ENCODE results near the gene PDE1C.

Gene PDE1C

GRCh38 chr7:31887006-31887405 lies 183.2 kb downstream of the PDE1C start:
- no peak overlapping the region for H3K4me2 ChIP-seq (ENCODE audit: low read depth, low read length, poor library complexity, severe bottlenecking)
- peaks cover 3% of the 10 kb centered on the region; the same call in 1 of the 2 replicates for H3K9me3 ChIP-seq (ENCODE audit: insufficient read depth, low read depth, low read length)
- H3K9ac ChIP-seq (ENCODE audit: low read depth, low read length, poor library complexity, severe bottlenecking), result no peak overlapping the region
- no peak for TF ChIP-seq CTCF (conservative IDR thresholded peaks at IDR 0.05; ENCODE audit: low read length)
- no peak for TF ChIP-seq EZH2phosphoT487 (IDR thresholded peaks at IDR 0.05; ENCODE audit: borderline replicate concordance)
- no peaks in the 10 kb centered on the region for H3K79me2 ChIP-seq (ENCODE audit: insufficient read depth, low read length)
- no peaks in the 10 kb centered on the region for H3K36me3 ChIP-seq (ENCODE audit: insufficient read depth, low read length)
- H3K4me1 ChIP-seq (ENCODE audit: insufficient read depth, low read length, poor library complexity, severe bottlenecking), result no peaks in the 10 kb centered on the region
- no peak overlapping the region for H2AFZ ChIP-seq (ENCODE audit: low read length)
- no peaks in the 10 kb centered on the region for H3K9me2 ChIP-seq (replicated peaks; ENCODE audit: low read depth, low read length)
- H3F3A ChIP-seq (ENCODE audit: low read depth), result no peaks in the 10 kb centered on the region
- no peaks in the 10 kb centered on the region for H3K27me3 ChIP-seq (ENCODE audit: insufficient read depth, low read length, poor library complexity, severe bottlenecking)
- H4K20me1 ChIP-seq (ENCODE audit: insufficient read depth, low read length, poor library complexity, severe bottlenecking), result no peaks in the 10 kb centered on the region
- no peak overlapping the region for H3K4me3 ChIP-seq (ENCODE audit: low read length, poor library complexity, severe bottlenecking)

GRCh38 chr7:31885171-31885570 lies 185.0 kb downstream of the PDE1C start:
- H2AFZ ChIP-seq (ENCODE audit: low read length), result no peak overlapping the region
- H3K79me2 ChIP-seq (ENCODE audit: insufficient read depth, low read length), result no peaks in the 10 kb centered on the region

GRCh38 chr7:31883761-31884164 lies 186.4 kb downstream of the PDE1C start:
- Histone ChIP-seq H3K4me3 (ENCODE audit: low read length, poor library complexity, severe bottlenecking) (no peak overlapping the region), H3K4me1 (ENCODE audit: insufficient read depth, low read length, poor library complexity, severe bottlenecking) (no peaks in the 10 kb centered on the region), H3K79me2 (ENCODE audit: insufficient read depth, low read length) (no peaks in the 10 kb centered on the region)

More at GRCh38 chr7:31885171-31885570, 185.0 kb downstream of the PDE1C start:
- Histone ChIP-seq H3F3A (ENCODE audit: low read depth) (no peaks in the 10 kb centered on the region), H3K27me3 (ENCODE audit: insufficient read depth, low read length, poor library complexity, severe bottlenecking) (no peaks in the 10 kb centered on the region), H3K4me3 (ENCODE audit: low read length, poor library complexity, severe bottlenecking) (no peak overlapping the region), H3K9ac (ENCODE audit: low read depth, low read length, poor library complexity, severe bottlenecking) (no peak overlapping the region), H3K4me2 (ENCODE audit: low read depth, low read length, poor library complexity, severe bottlenecking) (no peak overlapping the region), H3K9me2 (replicated peaks; ENCODE audit: low read depth, low read length) (no peaks in the 10 kb centered on the region), H3K36me3 (ENCODE audit: insufficient read depth, low read length) (no peaks in the 10 kb centered on the region), H3K4me1 (ENCODE audit: insufficient read depth, low read length, poor library complexity, severe bottlenecking) (no peaks in the 10 kb centered on the region), H3K9me3 (ENCODE audit: insufficient read depth, low read depth, low read length) (peaks cover 3% of the 10 kb centered on the region; the same call in 1 of the 2 replicates), H4K20me1 (ENCODE audit: insufficient read depth, low read length, poor library complexity, severe bottlenecking) (no peaks in the 10 kb centered on the region)
- TF ChIP-seq CTCF (conservative IDR thresholded peaks at IDR 0.05; ENCODE audit: low read length) (no peak), EZH2phosphoT487 (IDR thresholded peaks at IDR 0.05; ENCODE audit: borderline replicate concordance) (no peak)

More at GRCh38 chr7:31883761-31884164, 186.4 kb downstream of the PDE1C start:
- Histone ChIP-seq H3K9me3 (ENCODE audit: insufficient read depth, low read depth, low read length) (peaks cover 3% of the 10 kb centered on the region; the same call in 1 of the 2 replicates), H3K4me2 (ENCODE audit: low read depth, low read length, poor library complexity, severe bottlenecking) (no peak overlapping the region), H3K9me2 (replicated peaks; ENCODE audit: low read depth, low read length) (no peaks in the 10 kb centered on the region), H2AFZ (ENCODE audit: low read length) (no peak overlapping the region), H3K9ac (ENCODE audit: low read depth, low read length, poor library complexity, severe bottlenecking) (no peak overlapping the region), H3F3A (ENCODE audit: low read depth) (no peaks in the 10 kb centered on the region), H3K27me3 (ENCODE audit: insufficient read depth, low read length, poor library complexity, severe bottlenecking) (no peaks in the 10 kb centered on the region), H3K36me3 (ENCODE audit: insufficient read depth, low read length) (no peaks in the 10 kb centered on the region), H4K20me1 (ENCODE audit: insufficient read depth, low read length, poor library complexity, severe bottlenecking) (no peaks in the 10 kb centered on the region)
- no peak for TF ChIP-seq CTCF (conservative IDR thresholded peaks at IDR 0.05; ENCODE audit: low read length)
- no peak for TF ChIP-seq EZH2phosphoT487 (IDR thresholded peaks at IDR 0.05; ENCODE audit: borderline replicate concordance)
